Stimulated activated CD8-positive, alpha-beta memory T cell treated with anti-CD3 and anti-CD28 coated beads, Interleukin-12 subunit alpha, Interleukin-12 subunit beta, amount 100 ng/mL, for 1 hour (primary cell): ENCODE data around the gene CENPM.

Source experiments
- DNase-seq: peaks from one replicate; pipeline ENCODE4 v3.0.0-alpha.2; 2020; ENCODE audit warnings: low read depth

The CENPM gene

DNA sequence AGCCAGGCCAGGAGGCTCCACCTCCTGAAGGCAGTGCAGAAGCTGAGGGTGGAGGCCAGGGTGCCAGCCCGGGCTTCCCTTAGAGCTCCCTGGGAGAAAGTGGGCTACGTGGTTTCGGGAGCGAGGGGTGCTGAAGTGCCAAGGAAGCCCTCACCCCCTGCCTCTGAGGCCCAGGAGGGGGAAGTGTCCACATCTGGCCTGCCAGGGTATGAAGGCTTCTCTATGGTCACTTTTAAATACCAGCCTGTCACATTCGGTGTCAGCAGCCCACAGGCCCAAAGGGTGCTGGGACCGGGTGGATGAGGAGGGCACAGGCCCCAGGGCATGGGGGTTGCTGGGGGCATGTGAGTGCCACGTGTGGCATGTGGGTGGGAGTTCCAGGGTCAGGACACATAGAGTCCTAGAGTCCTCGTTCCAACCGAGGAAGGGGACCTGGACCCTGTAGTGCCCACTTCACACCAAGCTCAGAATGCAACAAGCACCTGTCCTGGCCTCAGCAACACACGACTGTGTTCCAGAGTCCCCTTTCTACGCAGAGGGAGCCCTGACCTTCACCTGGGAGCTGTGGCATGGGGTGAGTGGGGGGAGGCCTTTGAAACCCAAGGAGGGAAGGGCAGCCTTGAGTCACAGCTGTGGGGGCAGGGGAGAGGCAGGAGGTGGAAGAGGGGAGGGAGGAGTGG is 33.8 kb downstream of the CENPM start:
- DNase-seq: no peak

DNA sequence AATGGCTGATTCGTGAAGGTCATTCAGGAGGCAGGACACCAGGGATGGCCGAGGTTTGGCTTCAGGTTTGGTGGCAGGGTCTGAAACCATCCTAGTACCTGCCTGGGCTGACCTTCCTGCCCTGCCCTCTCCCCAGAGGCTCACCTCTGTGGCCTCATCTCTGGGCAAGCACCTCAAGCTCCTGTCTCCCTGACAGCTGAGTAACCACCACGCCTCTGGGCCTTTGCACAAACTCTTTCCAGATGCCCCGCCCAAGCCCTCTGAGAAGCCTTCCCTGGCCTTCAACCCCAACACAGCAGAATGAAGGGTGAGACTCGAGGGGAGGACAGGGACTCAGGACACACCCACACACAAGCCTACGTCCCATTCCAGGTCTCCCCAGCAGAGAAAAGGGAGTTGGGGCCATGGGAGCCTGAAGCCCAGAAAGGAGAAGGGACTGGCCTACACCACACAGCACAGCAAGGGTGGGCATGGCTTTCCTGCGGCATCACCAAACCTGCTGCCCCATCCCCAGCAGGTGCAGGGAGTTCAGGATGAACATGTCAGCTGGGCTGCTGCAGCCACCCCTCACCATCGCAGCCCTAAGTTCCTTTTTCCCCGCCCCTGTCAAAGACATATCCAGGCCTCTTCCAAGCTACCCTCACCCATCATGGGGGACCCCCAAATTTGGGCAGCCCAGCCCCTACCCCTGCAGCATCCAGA is 34.5 kb downstream of the CENPM start:
- DNase-seq: no peak

GRCh38 chr22:41911001-41911611 is 35.8 kb downstream of the CENPM start:
- no peak for DNase-seq

DNA sequence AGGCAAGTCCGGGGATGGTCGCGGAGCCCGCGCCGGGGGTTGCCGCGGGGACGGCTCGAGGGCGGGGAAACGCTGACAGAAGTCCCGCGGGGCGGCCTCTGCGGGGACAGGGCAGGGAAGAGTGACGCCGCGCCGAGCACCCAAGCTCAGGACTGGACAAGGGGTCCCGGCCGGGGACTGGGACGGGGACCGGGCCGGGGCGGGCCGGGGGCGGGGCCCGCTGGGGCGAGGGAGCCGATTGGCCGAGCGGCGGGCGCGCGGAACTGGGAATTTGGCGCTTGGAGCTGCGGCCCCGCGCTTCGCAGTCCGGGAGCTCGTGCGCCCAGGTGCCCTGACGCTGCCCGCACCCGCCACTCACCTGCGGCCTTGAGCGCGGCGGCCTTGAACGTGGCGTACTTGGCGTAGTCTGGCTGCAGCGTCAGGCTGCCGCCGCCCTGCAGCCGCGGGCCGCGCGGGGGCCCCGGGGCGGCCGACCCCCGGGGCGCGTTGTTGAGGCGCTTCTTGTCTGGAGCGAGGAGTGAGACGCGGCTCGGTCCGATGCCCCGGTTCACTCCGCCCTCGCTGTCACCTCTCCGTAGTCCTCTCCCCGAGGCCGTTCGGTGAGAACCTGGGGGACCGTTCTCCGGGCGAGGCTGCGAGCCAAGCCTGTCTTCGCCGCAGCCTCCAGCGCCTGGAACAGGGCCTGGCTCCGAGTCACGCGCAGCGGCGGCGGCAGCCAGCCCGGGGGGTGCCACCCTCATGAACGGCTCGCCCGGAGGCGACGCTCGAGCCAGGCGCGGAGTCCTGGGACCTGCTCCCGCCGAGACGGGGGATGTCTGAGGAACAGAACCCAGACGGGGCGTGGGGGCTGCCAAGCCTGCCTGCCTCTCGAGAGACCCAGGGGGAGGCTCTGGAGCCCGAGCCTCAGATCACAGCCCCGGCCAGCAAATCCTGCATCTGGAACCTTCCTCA is 36.6 kb downstream of the CENPM start:
- DNase-seq: no peak

DNA sequence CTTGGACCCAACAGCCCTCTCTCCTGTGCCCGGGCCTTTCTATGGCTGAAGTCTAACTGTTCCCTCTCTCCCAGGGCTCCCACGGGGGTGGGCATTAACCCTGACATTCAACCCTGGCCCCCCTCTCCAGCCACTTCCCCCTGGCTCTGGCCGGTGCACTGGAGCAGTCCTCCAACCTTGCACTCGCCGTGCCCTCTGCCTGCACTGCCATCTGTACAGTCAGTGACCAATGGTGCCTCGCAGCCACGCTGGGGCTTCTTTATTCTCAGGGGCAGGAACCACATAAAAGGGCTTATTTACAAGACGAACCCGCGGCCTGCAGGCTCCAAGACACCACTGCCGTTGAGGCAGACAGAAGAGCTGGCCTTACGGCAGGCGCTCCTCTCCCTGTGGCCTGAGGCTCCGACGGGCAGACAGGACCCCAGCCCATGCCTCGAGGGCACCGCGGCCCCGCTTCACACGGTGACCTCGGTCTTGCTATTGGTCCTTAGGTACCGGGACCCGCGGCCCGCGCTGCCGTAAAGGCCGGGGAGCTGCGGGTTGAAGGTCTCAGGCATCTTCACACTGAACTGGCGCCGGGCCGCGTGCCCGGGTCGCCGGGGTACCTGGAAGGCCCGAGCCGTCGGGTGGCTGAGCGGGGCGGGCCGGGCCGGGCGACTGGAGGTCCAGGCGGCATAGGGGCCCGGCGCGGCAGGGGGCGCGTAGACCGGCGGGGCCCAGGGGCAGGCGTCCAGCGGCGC is 37.5 kb downstream of the CENPM start:
- DNase-seq: no peak

DNA sequence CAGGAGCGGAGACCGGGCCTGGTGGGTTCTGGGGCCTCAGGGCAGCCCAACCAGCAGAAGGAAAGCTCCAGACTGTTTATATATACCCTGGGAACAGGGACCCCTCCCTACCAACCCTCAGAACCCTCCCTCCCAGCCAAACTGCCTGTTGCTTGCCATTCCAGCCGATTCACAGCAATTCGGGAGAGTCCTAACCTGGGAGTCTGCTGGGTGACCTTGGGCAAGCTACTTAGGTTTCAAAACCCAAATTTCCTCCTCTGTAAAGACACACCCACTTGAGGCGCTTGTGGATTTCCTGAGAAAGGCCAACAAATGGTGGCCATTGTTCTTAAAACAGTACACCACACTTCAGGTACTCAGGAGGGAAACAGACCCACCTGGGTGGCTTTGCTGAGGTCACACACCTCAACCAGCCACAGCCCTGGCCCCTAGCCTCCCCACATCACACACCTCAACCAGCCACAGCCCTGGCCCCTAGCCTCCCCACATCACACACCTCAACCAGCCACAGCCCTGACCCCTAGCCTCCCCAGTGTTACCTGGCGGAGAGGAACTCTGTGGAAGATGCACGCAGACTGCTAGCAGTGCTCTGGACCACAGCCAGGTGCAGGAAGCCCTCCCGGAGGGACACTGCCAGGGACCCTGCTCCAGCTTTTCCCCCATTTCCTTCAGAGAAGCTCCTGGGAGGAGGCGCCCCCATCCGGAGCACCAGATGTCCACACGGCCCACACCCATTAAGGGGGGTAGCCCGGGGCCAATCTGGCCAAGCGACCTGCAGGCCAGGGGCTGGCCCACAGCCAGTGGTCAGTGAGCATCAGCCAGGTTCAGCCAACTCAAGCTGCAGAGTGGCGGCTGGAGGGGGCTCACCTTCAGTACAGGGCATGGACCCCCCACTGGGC is 38.3 kb downstream of the CENPM start:
- DNase-seq: no peak

GRCh38 chr22:41907436-41908401 is 39.2 kb downstream of the CENPM start:
- no peak for DNase-seq

- DNase-seq: no peak
Measured at GRCh38 chr22:41906822-41907221, 40.1 kb downstream of the CENPM start.

DNA sequence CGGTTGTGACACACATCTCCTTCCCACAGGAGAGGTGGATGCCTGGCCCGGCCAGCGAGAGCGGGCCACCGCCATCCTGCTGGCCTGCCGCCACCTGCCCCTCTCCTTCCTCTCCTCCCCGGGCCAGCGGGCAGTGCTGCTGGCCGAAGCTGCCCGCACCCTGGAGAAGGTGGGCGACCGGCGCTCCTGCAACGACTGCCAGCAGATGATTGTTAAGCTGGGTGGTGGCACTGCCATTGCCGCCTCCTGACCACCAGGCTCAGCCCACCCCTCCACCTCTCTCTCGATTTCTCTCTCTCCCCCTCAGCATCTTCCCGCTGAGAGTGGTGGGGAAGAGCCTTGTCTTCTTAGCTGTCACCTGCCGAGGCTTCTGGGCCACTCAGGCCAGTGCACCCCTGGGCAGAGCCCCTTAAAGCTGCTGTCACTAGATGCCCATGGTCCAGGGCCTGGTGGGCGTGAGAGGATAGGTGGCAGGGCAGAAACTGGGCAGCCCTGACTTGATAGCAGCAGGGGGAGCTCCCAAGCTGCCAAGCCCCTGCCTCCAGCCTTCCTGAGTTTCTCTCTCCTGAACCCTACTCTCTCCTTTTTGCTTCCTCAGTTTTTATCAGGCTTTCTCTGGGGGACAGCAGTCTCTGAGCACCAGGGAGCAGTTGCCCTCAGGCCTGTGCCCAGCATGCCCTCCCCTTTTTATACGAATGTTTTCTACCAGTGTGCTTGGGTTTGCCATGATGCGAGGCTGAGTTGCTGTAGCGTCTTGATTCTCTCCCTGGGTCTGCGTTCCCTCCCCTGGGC is 41.3 kb downstream of the CENPM start:
- no peak for DNase-seq

- no peak for DNase-seq
Measured at GRCh38 chr22:41904450-41905410, 42.2 kb downstream of the CENPM start.

DNA sequence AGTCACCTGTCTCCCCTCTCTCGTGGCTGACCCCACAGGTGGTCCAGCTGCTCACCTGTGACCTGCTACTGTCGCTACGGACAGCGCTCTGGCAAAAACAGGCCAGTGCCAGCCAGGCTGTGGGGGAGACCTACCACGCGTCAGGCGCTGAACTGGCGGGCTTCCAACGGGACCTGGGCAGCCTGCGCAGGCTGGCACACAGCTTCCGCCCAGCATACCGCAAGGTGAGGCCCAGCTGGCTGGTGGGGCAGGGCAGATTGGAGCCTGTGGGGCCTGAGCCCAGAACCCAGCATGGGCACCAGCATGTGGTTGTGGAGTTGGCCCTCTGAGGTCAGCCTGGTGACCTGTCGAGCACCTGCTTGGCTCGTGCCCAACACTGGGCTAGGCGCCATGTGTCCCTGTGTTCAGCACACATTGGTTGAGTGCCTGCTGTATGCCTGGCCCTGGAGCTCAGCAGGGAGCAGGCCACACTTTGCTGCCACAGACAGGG is 44.0 kb downstream of the CENPM start:
- no peak for DNase-seq

- no peak for DNase-seq
Measured at GRCh38 chr22:41902016-41902415, 44.9 kb downstream of the CENPM start.

DNA sequence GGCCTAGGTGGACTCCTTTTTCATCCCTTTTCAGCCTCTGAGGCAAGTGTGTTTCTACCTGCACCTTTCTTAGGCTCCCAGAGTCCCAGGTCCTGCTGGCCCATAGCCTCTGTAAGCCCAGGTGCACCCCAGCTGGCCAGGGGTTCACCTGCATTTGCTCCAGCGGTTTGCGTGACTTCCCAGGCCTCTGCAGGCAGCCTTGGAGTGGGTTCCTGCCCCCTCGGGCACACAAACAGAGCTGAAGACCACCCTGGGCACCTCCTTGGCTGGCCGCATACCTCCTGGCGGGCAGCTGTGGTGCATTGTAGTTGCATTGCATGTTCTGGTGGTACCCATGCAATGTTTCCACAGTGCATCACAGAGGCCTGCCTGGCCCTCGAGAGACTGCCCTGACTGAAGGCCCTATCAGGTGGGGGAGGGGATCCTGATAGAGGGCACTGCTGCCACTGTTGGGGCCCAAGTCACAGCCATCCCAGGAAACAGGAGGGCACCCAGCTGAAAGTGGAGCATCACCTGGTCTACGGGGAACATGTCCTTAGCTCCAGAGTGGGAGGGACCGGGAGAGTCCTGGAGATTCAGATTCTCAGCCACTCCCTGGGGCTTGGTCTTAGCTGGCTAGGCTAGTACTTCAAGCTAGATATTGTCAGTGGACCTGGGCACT is 46.2 kb downstream of the CENPM start:
- DNase-seq: no peak

DNA sequence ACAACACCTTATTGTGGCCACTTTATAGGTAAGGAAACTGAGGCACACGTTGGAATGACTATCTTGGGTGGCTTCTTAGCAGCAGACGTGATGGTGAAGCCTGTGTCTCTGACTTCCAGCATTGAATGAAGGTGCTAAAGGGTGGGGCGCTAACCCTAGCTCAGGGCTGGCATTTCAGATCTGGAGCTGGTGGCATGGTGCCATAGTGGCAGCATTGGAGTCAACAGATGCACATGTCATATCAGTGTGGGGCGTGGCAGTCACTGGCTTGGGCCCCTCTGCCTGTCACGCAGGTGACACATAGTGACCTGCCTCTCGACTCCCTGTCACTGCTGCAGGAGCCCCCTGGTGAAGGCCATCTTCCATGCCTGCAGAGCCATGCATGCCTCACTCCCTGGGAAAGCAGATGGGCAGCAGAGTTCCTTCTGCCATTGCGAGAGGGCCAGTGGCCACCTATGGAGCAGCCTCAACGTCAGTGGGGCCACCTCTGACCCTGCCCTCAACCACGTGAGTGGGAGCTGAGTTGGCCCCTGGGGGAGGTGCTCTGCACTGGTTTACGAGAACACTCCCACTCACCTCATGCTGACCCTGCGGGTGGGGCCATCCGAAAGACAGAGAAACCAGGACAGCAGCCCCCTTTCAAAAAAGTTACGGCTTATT is 46.8 kb downstream of the CENPM start:
- DNase-seq: no peak

GRCh38 chr22:41899110-41899509 is 47.8 kb downstream of the CENPM start:
- no peak for DNase-seq

GRCh38 chr22:41898645-41899044 is 48.3 kb downstream of the CENPM start:
- no peak for DNase-seq
